Common myeloid progenitor, CD34-positive (primary cell): ENCODE measurements around the gene GTF2A1.

Experiments
- CTCF ChIA-PET: fragments of 350-600 bp; sonication (Branson Sonifier 250); formaldehyde crosslinking; loops from one replicate; lab custom pipeline; 2021; ENCODE audit warnings: antibody characterized with exemption; lab: Charles Lee
- POLR2A ChIA-PET: fragments of 350-600 bp; sonication (Branson Sonifier 250); formaldehyde crosslinking; loops from one replicate; lab custom pipeline; 2021; ENCODE audit warnings: antibody characterized with exemption; lab: Charles Lee
- DNase-seq, 3 donors: peaks; one replicate each; pipeline versions ENCODE4 v3.0.0 to v3.0.0-alpha.2; 2013
- H3K27ac ChIP-seq, 2 experiments: 1 replicate in 1 of 2; 2 replicates in 1 of 2; pipeline ENCODE4 v1.7.0; 2013; ENCODE audit warnings: inconsistent platforms in 2 of 2, low read length in 2 of 2, mild to moderate bottlenecking in 2 of 2, low read depth in 1 of 2, moderate library complexity in 1 of 2; ENCODE audit not compliant: severe bottlenecking in 2 of 2, insufficient read depth in 1 of 2, poor library complexity in 1 of 2
- H3K27me3 ChIP-seq, 5 experiments: replicated peaks in 2 of 5; 1 replicate in 3 of 5; 2 replicates in 2 of 5; pipeline versions ENCODE4 v1.6.1 to v1.7.0; 2013; ENCODE audit warnings: low read length in 4 of 5, mild to moderate bottlenecking in 2 of 5, moderate library complexity in 2 of 5, inconsistent platforms in 1 of 5; ENCODE audit not compliant: insufficient read depth in 5 of 5, control insufficient read depth in 4 of 5
- H3K36me3 ChIP-seq, 4 experiments: 1 replicate in 2 of 4; 2 replicates in 2 of 4; pipeline versions ENCODE4 v1.6.1 to v1.7.0; 2013; ENCODE audit warnings: low read length in 3 of 4, control low read depth in 1 of 4, mild to moderate bottlenecking in 1 of 4; ENCODE audit not compliant: control insufficient read depth in 4 of 4, insufficient read depth in 4 of 4
- H3K4me1 ChIP-seq, 4 experiments: 1 replicate in 3 of 4; 2 replicates in 1 of 4; pipeline versions ENCODE4 v1.6.1 to v1.7.1; 2013; ENCODE audit warnings: low read length in 3 of 4, mild to moderate bottlenecking in 3 of 4, control low read depth in 1 of 4, inconsistent platforms in 1 of 4, moderate library complexity in 1 of 4; ENCODE audit not compliant: control insufficient read depth in 4 of 4, insufficient read depth in 4 of 4; ENCODE audit errors: control extremely low read depth in 1 of 4
- H3K4me3 ChIP-seq, 7 experiments: 1 replicate in 4 of 7; 2 replicates in 3 of 7; pipeline versions ENCODE4 v1.5.1 to v1.7.0; 2013; ENCODE audit warnings: mild to moderate bottlenecking in 7 of 7, low read length in 6 of 7, moderate library complexity in 6 of 7, inconsistent platforms in 2 of 7, low read depth in 2 of 7, control low read depth in 1 of 7; ENCODE audit not compliant: insufficient read depth in 4 of 7, control insufficient read depth in 1 of 7; ENCODE audit errors: extremely low read depth in 1 of 7
- H3K9me3 ChIP-seq, 5 experiments: 1 replicate in 4 of 5; 2 replicates in 1 of 5; pipeline versions ENCODE4 v1.6.1 to v1.7.1; 2013; ENCODE audit warnings: low read length in 4 of 5, mild to moderate bottlenecking in 2 of 5, inconsistent platforms in 1 of 5, low read depth in 1 of 5, moderate library complexity in 1 of 5; ENCODE audit not compliant: control insufficient read depth in 4 of 5, insufficient read depth in 2 of 5; ENCODE audit errors: control extremely low read depth in 1 of 5
- WGBS: methylation state at CpG from one replicate; pipeline ENCODE4 v1.1.5; 2013; ENCODE audit not compliant: insufficient coverage; 5-methylcytosine and 5-hydroxymethylcytosine counted together

The GTF2A1 gene

GRCh38 chr14:81166121-81166520, 54.6 kb downstream of the GTF2A1 start:
- 100% methylated on average over 1 of the region's 2 CpGs for WGBS
- Histone ChIP-seq H3K27ac (no peak overlapping the region), H3K27me3 (no peaks in the 10 kb centered on the region), H3K4me3 (no peak overlapping the region), H3K9me3 (no peaks in the 10 kb centered on the region), H3K4me1 (peaks cover 6 to 36% (median 14%) of the 10 kb centered on the region in 4 experiments), H3K36me3 (no peaks in the 10 kb centered on the region)
- CTCF ChIA-PET, result interaction anchor here (1.2 to 2.0 kb wide), 3 partner anchors 14 to 180 kb away, joined by 3 to 7 read pairs (median 3); no protein-coding TSS in a partner anchor
- POLR2A ChIA-PET, result no interaction called here
- DNase-seq, result no peak

GRCh38 chr14:81165188-81165587, 55.6 kb downstream of the GTF2A1 start:
- Histone ChIP-seq H3K36me3 (no peaks in the 10 kb centered on the region), H3K4me3 (no peak overlapping the region), H3K9me3 (no peaks in the 10 kb centered on the region), H3K4me1 (peaks cover 6 to 29% (median 14%) of the 10 kb centered on the region in 4 experiments), H3K27me3 (no peaks in the 10 kb centered on the region), H3K27ac (no peak overlapping the region)
- 83% methylated on average over 4 of the region's 4 CpGs for WGBS
- POLR2A ChIA-PET, result no interaction called here
- DNase-seq, result no peak
- CTCF ChIA-PET, result interaction anchor here (2.0 kb wide), 1 partner anchor 179 kb away, joined by 7 read pairs; no protein-coding TSS in a partner anchor

GRCh38 chr14:81164167-81164774, 56.5 kb downstream of the GTF2A1 start:
- CTCF ChIA-PET, result interaction anchor here (2.0 to 2.6 kb wide), 3 partner anchors 11 to 178 kb away, joined by 7 to 12 read pairs (median 11); no protein-coding TSS in a partner anchor
- 80% methylated on average over 1 of the region's 1 CpG for WGBS
- peak; percentile 34 to 73 (median 66) for DNase-seq
- peaks cover 2 to 20% (median 5%) of the 10 kb centered on the region in 4 experiments for H3K4me1 ChIP-seq
- H3K4me3 ChIP-seq, result no peak overlapping the region
- POLR2A ChIA-PET, result no interaction called here
- no peaks in the 10 kb centered on the region for H3K36me3 ChIP-seq
- H3K27me3 ChIP-seq, result no peaks in the 10 kb centered on the region
- H3K27ac ChIP-seq, result no peak overlapping the region
- H3K9me3 ChIP-seq, result peaks cover 0 to 2% (median 0%) of the 10 kb centered on the region in 5 experiments

- H3K4me3 ChIP-seq, result peak overlapping the region in 1 of 7 experiments; percentile 18
- H3K9me3 ChIP-seq, result peaks cover 0 to 2% (median 0%) of the 10 kb centered on the region in 5 experiments
- H3K27ac ChIP-seq, result no peak overlapping the region
- peaks cover 0 to 21% (median 5%) of the 10 kb centered on the region in 4 experiments for H3K4me1 ChIP-seq
- no peaks in the 10 kb centered on the region for H3K27me3 ChIP-seq
- ChIA-PET POLR2A (no interaction called here), CTCF (interaction anchor here (0.8 to 2.6 kb wide), 5 partner anchors 9 to 174 kb away, joined by 3 to 12 read pairs (median 5); no protein-coding TSS in a partner anchor)
- H3K36me3 ChIP-seq, result no peaks in the 10 kb centered on the region
- WGBS, result 6% methylated on average over 2 of the region's 3 CpGs
- DNase-seq, result peak; percentile 65 to 93 (median 90)
These were observed 57.8 kb downstream of the GTF2A1 start for GRCh38 chr14:81162941-81163340.

GRCh38 chr14:81161749-81162148, 59.0 kb downstream of the GTF2A1 start:
- no peak overlapping the region for H3K27ac ChIP-seq
- ChIA-PET POLR2A (no interaction called here), CTCF (interaction anchor here (0.8 to 1.7 kb wide), 5 partner anchors 8 to 24 kb away, joined by 3 to 5 read pairs (median 4); no protein-coding TSS in a partner anchor)
- peaks cover 3 to 25% (median 6%) of the 10 kb centered on the region in 4 experiments for H3K4me1 ChIP-seq
- peaks cover 0 to 2% (median 0%) of the 10 kb centered on the region in 5 experiments for H3K9me3 ChIP-seq
- H3K27me3 ChIP-seq, result no peaks in the 10 kb centered on the region
- no peak overlapping the region for H3K4me3 ChIP-seq
- 100% methylated on average over 1 of the region's 1 CpG for WGBS
- H3K36me3 ChIP-seq, result no peaks in the 10 kb centered on the region
- no peak for DNase-seq

- no peak for DNase-seq
- Histone ChIP-seq H3K4me3 (no peak overlapping the region), H3K27me3 (no peaks in the 10 kb centered on the region), H3K4me1 (peaks cover 3 to 25% (median 6%) of the 10 kb centered on the region in 4 experiments), H3K36me3 (no peaks in the 10 kb centered on the region), H3K27ac (no peak overlapping the region), H3K9me3 (peaks cover 0 to 2% (median 0%) of the 10 kb centered on the region in 5 experiments)
- ChIA-PET POLR2A (no interaction called here), CTCF (interaction anchor here (0.8 to 1.5 kb wide), 4 partner anchors 9 to 25 kb away, joined by 3 to 4 read pairs (median 4); no protein-coding TSS in a partner anchor)
- over 99% methylated on average over 7 of the region's 7 CpGs for WGBS
These were observed 59.7 kb downstream of the GTF2A1 start for GRCh38 chr14:81161088-81161487.

- DNase-seq, result peak in 2 of 3 donors; percentile 57 to 66
- POLR2A ChIA-PET, result no interaction called here
These were observed 63.3 kb downstream of the GTF2A1 start for GRCh38 chr14:81157431-81157830.

More at GRCh38 chr14:81157431-81157830, 63.3 kb downstream of the GTF2A1 start:
- WGBS, result no CpG with 5 or more reads among the region's 1 CpG
- Histone ChIP-seq H3K27me3 (no peaks in the 10 kb centered on the region), H3K4me1 (peaks cover 0 to 7% (median 2%) of the 10 kb centered on the region in 4 experiments), H3K4me3 (no peak overlapping the region), H3K27ac (no peak overlapping the region), H3K9me3 (peaks cover 0 to 2% (median 0%) of the 10 kb centered on the region in 5 experiments), H3K36me3 (no peaks in the 10 kb centered on the region)
- CTCF ChIA-PET, result interaction anchor here (1.8 kb wide), 1 partner anchor 13 kb away, joined by 8 read pairs; no protein-coding TSS in a partner anchor
